ENCODE data around the gene GIT2. TPM values are rescaled to one million over a fixed set of nuclear protein-coding genes. Genes with fewer than 3 reads are reported as not detected.
A peak's percentile ranks its signal among the peaks of the same experiment; 100 is the strongest.

GIT2 gene
- total RNA-seq, 2 donors from 2014 or later: 27.0 to 27.9 TPM

- Histone ChIP-seq H3K27ac (ENCODE audit: low read depth, low read length) (no peak overlapping the region), H3K4me3 (ENCODE audit: low read length) (no peak overlapping the region), H3K4me1 (ENCODE audit: control insufficient read depth, insufficient read depth, low read length) (peaks cover 4% of the 10 kb centered on the region), H3K36me3 (ENCODE audit: control insufficient read depth, insufficient read depth, low read length) (peaks cover 66% of the 10 kb centered on the region), H3K27me3 (ENCODE audit: control insufficient read depth, insufficient read depth, low read length, poor library complexity, severe bottlenecking) (no peaks in the 10 kb centered on the region), H3K9me3 (ENCODE audit: control insufficient read depth, low read length) (no peaks in the 10 kb centered on the region), H3K9ac (ENCODE audit: extremely low read depth, low read length, poor library complexity, severe bottlenecking) (no peak overlapping the region)
- 92 to 100% methylated on average over 1 to 3 of the region's 3 CpGs for WGBS, 2 experiments (ENCODE audit: insufficient coverage in 1 of 2, insufficient read length in 1 of 2)
- H3K27me3 Mint-ChIP-seq (ENCODE audit: insufficient read depth): no peaks in the 10 kb centered on the region
- H3K9me3 Mint-ChIP-seq: no peaks in the 10 kb centered on the region
- H3K36me3 Mint-ChIP-seq (ENCODE audit: low read depth): peaks cover 39% of the 10 kb centered on the region
- no peak for DNase-seq
- H3K4me3 Mint-ChIP-seq: no peak overlapping the region
- H3K4me1 Mint-ChIP-seq: peaks cover 24% of the 10 kb centered on the region
- H3K27ac Mint-ChIP-seq: peak overlapping the region; percentile 61
- TF ChIP-seq, protein P1, sequence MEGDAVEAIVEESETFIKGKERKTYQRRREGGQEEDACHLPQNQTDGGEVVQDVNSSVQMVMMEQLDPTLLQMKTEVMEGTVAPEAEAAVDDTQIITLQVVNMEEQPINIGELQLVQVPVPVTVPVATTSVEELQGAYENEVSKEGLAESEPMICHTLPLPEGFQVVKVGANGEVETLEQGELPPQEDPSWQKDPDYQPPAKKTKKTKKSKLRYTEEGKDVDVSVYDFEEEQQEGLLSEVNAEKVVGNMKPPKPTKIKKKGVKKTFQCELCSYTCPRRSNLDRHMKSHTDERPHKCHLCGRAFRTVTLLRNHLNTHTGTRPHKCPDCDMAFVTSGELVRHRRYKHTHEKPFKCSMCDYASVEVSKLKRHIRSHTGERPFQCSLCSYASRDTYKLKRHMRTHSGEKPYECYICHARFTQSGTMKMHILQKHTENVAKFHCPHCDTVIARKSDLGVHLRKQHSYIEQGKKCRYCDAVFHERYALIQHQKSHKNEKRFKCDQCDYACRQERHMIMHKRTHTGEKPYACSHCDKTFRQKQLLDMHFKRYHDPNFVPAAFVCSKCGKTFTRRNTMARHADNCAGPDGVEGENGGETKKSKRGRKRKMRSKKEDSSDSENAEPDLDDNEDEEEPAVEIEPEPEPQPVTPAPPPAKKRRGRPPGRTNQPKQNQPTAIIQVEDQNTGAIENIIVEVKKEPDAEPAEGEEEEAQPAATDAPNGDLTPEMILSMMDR (conservative IDR thresholded peaks at IDR 0.05): no peak
Observed at GRCh38 chr12:109947521-109947920, 48.6 kb downstream of the GIT2 start.

GRCh38 chr12:109946913-109947312 is 49.3 kb downstream of the GIT2 start:
- Mint-ChIP-seq H3K9me3 (no peaks in the 10 kb centered on the region), H3K27me3 (ENCODE audit: insufficient read depth) (no peaks in the 10 kb centered on the region), H3K36me3 (ENCODE audit: low read depth) (peaks cover 33% of the 10 kb centered on the region), H3K4me3 (no peak overlapping the region), H3K27ac (peak overlapping the region; percentile 61), H3K4me1 (peaks cover 24% of the 10 kb centered on the region)
- DNase-seq: no peak
- 97 to 100% methylated on average over 6 to 9 of the region's 9 CpGs for WGBS, 2 experiments (ENCODE audit: insufficient coverage in 1 of 2, insufficient read length in 1 of 2)
- TF ChIP-seq, protein P1 (conservative IDR thresholded peaks at IDR 0.05): no peak
- Histone ChIP-seq H3K36me3 (ENCODE audit: control insufficient read depth, insufficient read depth, low read length) (peaks cover 59% of the 10 kb centered on the region), H3K4me3 (ENCODE audit: low read length) (no peak overlapping the region), H3K4me1 (ENCODE audit: control insufficient read depth, insufficient read depth, low read length) (peaks cover 4% of the 10 kb centered on the region), H3K27ac (ENCODE audit: low read depth, low read length) (no peak overlapping the region), H3K9me3 (ENCODE audit: control insufficient read depth, low read length) (no peaks in the 10 kb centered on the region), H3K27me3 (ENCODE audit: control insufficient read depth, insufficient read depth, low read length, poor library complexity, severe bottlenecking) (no peaks in the 10 kb centered on the region), H3K9ac (ENCODE audit: extremely low read depth, low read length, poor library complexity, severe bottlenecking) (no peak overlapping the region)

DNA sequence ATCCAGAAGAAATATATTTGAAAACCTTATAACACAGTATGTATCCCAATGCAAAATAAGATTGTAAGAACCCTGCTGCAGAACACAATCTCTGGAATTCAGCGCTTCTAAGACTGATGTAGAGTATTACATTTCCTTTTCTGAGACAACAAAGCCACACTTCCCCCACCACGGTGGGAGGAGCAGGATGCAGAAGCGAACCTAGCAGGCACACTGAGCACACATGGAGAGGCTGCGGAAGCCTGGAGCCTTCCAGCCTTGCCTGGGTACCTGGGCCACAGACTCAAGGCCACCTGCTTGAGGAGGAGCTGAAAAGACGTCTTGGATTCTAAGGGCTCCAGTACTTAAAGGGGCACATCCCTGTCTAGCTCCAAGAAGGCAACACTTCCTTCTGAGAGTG is 49.7 kb downstream of the GIT2 start:
- peaks cover 4% of the 10 kb centered on the region for H3K4me1 ChIP-seq (ENCODE audit: control insufficient read depth, insufficient read depth, low read length)
- WGBS, 2 experiments (ENCODE audit: insufficient coverage in 1 of 2, insufficient read length in 1 of 2): 6 to 17% methylated on average over 3 to 5 of the region's 5 CpGs
- no peak overlapping the region for H3K27ac ChIP-seq (ENCODE audit: low read depth, low read length)
- no peaks in the 10 kb centered on the region for H3K9me3 Mint-ChIP-seq
- H3K27me3 ChIP-seq (ENCODE audit: control insufficient read depth, insufficient read depth, low read length, poor library complexity, severe bottlenecking): no peaks in the 10 kb centered on the region
- H3K9ac ChIP-seq (ENCODE audit: extremely low read depth, low read length, poor library complexity, severe bottlenecking): no peak overlapping the region
- peak; percentile 89 for DNase-seq
- peak overlapping the region; percentile 61 for H3K27ac Mint-ChIP-seq
- H3K9me3 ChIP-seq (ENCODE audit: control insufficient read depth, low read length): no peaks in the 10 kb centered on the region
- no peak overlapping the region for H3K4me3 ChIP-seq (ENCODE audit: low read length)
- TF ChIP-seq, protein P1 (conservative IDR thresholded peaks at IDR 0.05): no peak
- H3K36me3 ChIP-seq (ENCODE audit: control insufficient read depth, insufficient read depth, low read length): peaks cover 55% of the 10 kb centered on the region
- peaks cover 22% of the 10 kb centered on the region for H3K4me1 Mint-ChIP-seq
- H3K36me3 Mint-ChIP-seq (ENCODE audit: low read depth): peaks cover 29% of the 10 kb centered on the region
- H3K27me3 Mint-ChIP-seq (ENCODE audit: insufficient read depth): no peaks in the 10 kb centered on the region
- H3K4me3 Mint-ChIP-seq: no peak overlapping the region

All from endodermal cell (in vitro differentiated cells).